ENCODE results near the gene EIF3I.

Gene EIF3I

DNA sequence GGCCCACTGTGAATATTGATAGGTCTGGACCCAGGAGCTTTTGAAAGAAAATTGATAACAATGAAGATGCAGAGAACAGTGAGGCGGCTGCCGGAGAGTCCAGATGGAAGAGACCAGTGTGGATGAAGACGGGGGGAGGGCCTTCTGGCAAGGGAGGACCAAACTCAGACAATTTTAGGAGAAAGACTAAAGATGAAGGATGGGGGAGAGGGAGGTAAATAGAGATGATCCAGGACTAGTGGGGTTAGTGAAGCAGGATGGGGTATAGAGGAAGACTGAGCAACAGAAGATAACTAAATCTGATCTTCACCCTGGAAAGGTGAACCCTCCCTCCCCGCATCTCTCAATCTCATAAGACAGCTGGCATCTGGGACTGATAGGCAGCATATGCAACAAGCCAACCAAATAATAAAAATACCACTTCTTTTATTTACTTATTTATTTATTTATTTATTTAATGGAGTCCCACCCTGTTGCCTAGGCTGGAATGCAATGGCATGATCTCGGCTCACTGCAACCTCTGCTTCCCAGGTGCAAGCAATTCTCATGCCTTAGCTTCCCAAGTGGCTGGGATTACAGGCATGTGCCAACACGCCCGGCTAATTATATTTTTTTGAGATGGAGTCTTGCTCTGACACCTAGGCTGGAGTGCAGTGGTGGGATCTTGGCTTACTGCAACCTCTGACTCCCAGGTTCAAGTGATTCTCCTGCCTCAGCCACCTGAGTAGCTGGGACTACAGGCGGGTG, 10.5 kb downstream of the EIF3I start:
- no peaks in the 10 kb centered on the region for H3K9me3 ChIP-seq (ENCODE audit: control insufficient read depth, insufficient read depth, low read length)
- H3K27ac ChIP-seq (ENCODE audit: low read length): no peak overlapping the region
- DNase-seq (ENCODE audit: low read depth, low spot score): no peak
- WGBS (ENCODE audit: insufficient coverage, insufficient read length): no CpG with 5 or more reads among the region's 8 CpGs
- peaks cover 23% of the 10 kb centered on the region; the same call in 1 of the 2 replicates for H3K36me3 ChIP-seq (ENCODE audit: control insufficient read depth, insufficient read depth, low read length)
- no peaks in the 10 kb centered on the region for H3K27me3 ChIP-seq (ENCODE audit: control insufficient read depth, insufficient read depth, low read length)
- no peak overlapping the region for H3K4me3 ChIP-seq (ENCODE audit: low read length)
- no peaks in the 10 kb centered on the region for H3K4me1 ChIP-seq (ENCODE audit: control insufficient read depth, insufficient read depth, low read length)

- Histone ChIP-seq H3K27me3 (ENCODE audit: control insufficient read depth, insufficient read depth, low read length) (no peaks in the 10 kb centered on the region), H3K9me3 (ENCODE audit: control insufficient read depth, insufficient read depth, low read length) (no peaks in the 10 kb centered on the region), H3K27ac (ENCODE audit: low read length) (no peak overlapping the region), H3K36me3 (ENCODE audit: control insufficient read depth, insufficient read depth, low read length) (peaks cover 12% of the 10 kb centered on the region; the same call in 1 of the 2 replicates), H3K4me1 (ENCODE audit: control insufficient read depth, insufficient read depth, low read length) (no peaks in the 10 kb centered on the region), H3K4me3 (ENCODE audit: low read length) (no peak overlapping the region)
- no peak for DNase-seq (ENCODE audit: low read depth, low spot score)
- WGBS (ENCODE audit: insufficient coverage, insufficient read length): no CpG with 5 or more reads among the region's 7 CpGs
These were observed 12.6 kb downstream of the EIF3I start for GRCh38 chr1:32234792-32235191.

DNA sequence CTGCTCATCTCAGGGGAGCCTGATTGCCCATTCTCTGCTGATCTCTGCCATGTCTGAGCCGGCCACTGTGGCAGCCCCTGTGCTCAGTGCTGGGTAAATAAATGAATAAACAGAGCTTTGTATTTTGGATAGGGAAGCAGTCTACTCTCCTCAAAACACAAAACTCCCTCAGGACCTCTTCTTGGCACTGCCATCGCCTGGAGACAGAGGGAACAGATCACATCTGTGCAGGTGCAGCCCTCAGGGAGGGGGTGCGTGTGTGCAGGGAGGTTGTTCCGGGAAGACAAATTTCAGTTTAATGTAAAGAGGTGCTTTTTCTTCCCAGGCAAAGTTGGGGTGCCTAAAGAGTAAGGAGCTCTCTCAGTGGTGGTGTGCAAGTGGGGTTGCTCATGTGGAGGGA, 17.1 kb downstream of the EIF3I start:
- no peak for DNase-seq (ENCODE audit: low read depth, low spot score)
- no peaks in the 10 kb centered on the region for H3K36me3 ChIP-seq (ENCODE audit: control insufficient read depth, insufficient read depth, low read length)
- peak overlapping the region; percentile 71; the same call in 1 of the 2 replicates for H3K4me3 ChIP-seq (ENCODE audit: low read length)
- no peaks in the 10 kb centered on the region for H3K27me3 ChIP-seq (ENCODE audit: control insufficient read depth, insufficient read depth, low read length)
- H3K27ac ChIP-seq (ENCODE audit: low read length): no peak overlapping the region
- H3K4me1 ChIP-seq (ENCODE audit: control insufficient read depth, insufficient read depth, low read length): no peaks in the 10 kb centered on the region
- no CpG with 5 or more reads among the region's 4 CpGs for whole genome bisulfite sequencing (ENCODE audit: insufficient coverage, insufficient read length)
- no peaks in the 10 kb centered on the region for H3K9me3 ChIP-seq (ENCODE audit: control insufficient read depth, insufficient read depth, low read length)

DNA sequence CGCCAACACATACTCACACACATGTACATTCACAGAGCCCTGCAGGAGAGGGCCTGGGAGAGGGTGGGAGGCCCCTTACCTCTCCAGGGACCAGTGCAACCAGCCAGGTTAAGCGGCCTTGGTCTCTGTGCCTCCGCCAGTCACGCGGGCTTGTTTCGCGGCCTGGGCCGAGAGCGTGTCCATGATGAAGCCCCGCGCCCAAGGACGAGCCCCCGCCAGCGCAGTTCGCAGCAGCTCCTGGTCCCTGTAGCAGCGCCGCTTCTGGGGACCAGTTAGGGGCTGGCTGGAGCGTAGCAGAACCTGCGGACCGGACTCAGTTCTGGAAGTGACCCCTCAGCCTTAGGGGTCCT, 17.6 kb downstream of the EIF3I start:
- WGBS (ENCODE audit: insufficient coverage, insufficient read length): no CpG with 5 or more reads among the region's 20 CpGs
- Histone ChIP-seq H3K36me3 (ENCODE audit: control insufficient read depth, insufficient read depth, low read length) (no peaks in the 10 kb centered on the region), H3K4me1 (ENCODE audit: control insufficient read depth, insufficient read depth, low read length) (no peaks in the 10 kb centered on the region), H3K9me3 (ENCODE audit: control insufficient read depth, insufficient read depth, low read length) (no peaks in the 10 kb centered on the region), H3K4me3 (ENCODE audit: low read length) (peak overlapping the region; percentile 71), H3K27me3 (ENCODE audit: control insufficient read depth, insufficient read depth, low read length) (no peaks in the 10 kb centered on the region), H3K27ac (ENCODE audit: low read length) (no peak overlapping the region)
- DNase-seq (ENCODE audit: low read depth, low spot score): no peak

GRCh38 chr1:32240140-32240951, 18.1 kb downstream of the EIF3I start:
- no peaks in the 10 kb centered on the region for H3K36me3 ChIP-seq (ENCODE audit: control insufficient read depth, insufficient read depth, low read length)
- H3K4me1 ChIP-seq (ENCODE audit: control insufficient read depth, insufficient read depth, low read length): no peaks in the 10 kb centered on the region
- H3K9me3 ChIP-seq (ENCODE audit: control insufficient read depth, insufficient read depth, low read length): no peaks in the 10 kb centered on the region
- no peaks in the 10 kb centered on the region for H3K27me3 ChIP-seq (ENCODE audit: control insufficient read depth, insufficient read depth, low read length)
- H3K27ac ChIP-seq (ENCODE audit: low read length): no peak overlapping the region
- peak; percentile 87 for DNase-seq (ENCODE audit: low read depth, low spot score)
- WGBS (ENCODE audit: insufficient coverage, insufficient read length): no CpG with 5 or more reads among the region's 62 CpGs
- H3K4me3 ChIP-seq (ENCODE audit: low read length): peak overlapping the region; percentile 71

DNA sequence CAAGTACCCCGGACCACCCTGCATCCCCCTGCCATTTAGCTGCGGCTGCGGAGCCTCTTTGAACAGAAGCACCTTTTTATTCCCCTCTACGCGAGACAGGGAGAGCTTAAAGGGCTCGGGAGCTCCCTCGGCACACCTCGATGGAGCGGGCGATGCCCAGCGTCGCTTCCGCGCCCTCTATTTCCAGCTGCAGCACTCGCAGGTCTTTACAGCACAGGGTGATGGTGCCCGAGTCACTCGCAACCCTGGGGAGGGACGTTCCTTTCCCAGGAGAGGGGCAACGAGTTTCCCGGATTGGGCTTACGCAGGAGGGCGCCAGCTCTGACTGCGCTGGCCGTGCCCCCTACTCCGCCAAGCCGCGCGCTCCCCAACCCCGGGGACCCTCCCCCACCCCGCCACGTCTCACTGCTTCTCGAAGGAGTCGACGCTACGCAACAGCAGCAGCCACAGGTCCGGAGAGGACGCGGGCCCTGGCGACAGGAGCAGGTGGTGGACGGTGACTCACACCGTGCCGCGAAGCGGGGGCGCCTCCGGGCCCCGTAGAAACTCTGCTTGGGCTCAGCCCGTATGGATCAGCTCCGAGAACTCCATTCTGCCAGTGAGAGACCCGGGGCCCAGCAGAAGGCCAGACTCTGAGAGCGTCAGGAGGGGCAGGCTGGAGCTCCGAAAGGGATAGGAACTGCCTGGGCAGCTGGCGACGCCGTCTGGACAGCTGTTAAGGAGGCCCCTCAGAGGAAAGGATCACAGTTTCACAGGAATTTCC, 19.0 kb downstream of the EIF3I start:
- WGBS (ENCODE audit: insufficient coverage, insufficient read length): no CpG with 5 or more reads among the region's 55 CpGs
- Histone ChIP-seq H3K9me3 (ENCODE audit: control insufficient read depth, insufficient read depth, low read length) (no peaks in the 10 kb centered on the region), H3K4me1 (ENCODE audit: control insufficient read depth, insufficient read depth, low read length) (no peaks in the 10 kb centered on the region), H3K36me3 (ENCODE audit: control insufficient read depth, insufficient read depth, low read length) (no peaks in the 10 kb centered on the region), H3K27ac (ENCODE audit: low read length) (no peak overlapping the region), H3K4me3 (ENCODE audit: low read length) (peak overlapping the region; percentile 71; the same call in 1 of the 2 replicates), H3K27me3 (ENCODE audit: control insufficient read depth, insufficient read depth, low read length) (no peaks in the 10 kb centered on the region)
- no peak for DNase-seq (ENCODE audit: low read depth, low spot score)

GRCh38 chr1:32242341-32242851, 20.2 kb downstream of the EIF3I start:
- Histone ChIP-seq H3K27me3 (ENCODE audit: control insufficient read depth, insufficient read depth, low read length) (no peaks in the 10 kb centered on the region), H3K4me3 (ENCODE audit: low read length) (no peak overlapping the region), H3K9me3 (ENCODE audit: control insufficient read depth, insufficient read depth, low read length) (no peaks in the 10 kb centered on the region), H3K4me1 (ENCODE audit: control insufficient read depth, insufficient read depth, low read length) (no peaks in the 10 kb centered on the region), H3K27ac (ENCODE audit: low read length) (no peak overlapping the region), H3K36me3 (ENCODE audit: control insufficient read depth, insufficient read depth, low read length) (no peaks in the 10 kb centered on the region)
- no CpG with 5 or more reads among the region's 7 CpGs for WGBS (ENCODE audit: insufficient coverage, insufficient read length)
- DNase-seq (ENCODE audit: low read depth, low spot score): no peak

DNA sequence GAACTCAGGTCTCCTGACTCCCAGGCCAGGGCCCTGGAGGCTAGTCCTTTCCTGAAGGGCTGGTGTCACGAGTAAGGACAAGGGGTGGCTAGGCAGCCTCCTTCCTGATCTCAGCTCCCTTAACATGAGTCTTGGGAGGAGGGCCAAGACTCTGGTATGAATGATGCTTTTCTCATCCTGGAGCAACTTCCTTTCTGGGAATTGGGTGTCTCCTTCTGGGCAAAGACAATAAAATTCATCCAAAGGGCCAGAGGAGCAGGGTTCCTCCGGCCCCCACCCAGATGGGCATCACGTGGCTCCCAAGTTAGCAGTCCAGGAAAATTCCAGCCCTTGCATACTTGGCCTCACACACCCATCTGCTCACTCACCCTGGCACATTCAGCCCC, 24.7 kb downstream of the EIF3I start, which contains the start of gene FAM167B:
Gene FAM167B (plus strand): TSS at position 335 of the 386 bp plus-strand sequence. CDS start 200 bp downstream, outside the sequence.
- no peaks in the 10 kb centered on the region for H3K27me3 ChIP-seq (ENCODE audit: control insufficient read depth, insufficient read depth, low read length)
- no peak within 1 kb of the TSS for H3K4me3 ChIP-seq (ENCODE audit: low read length)
- DNase-seq (ENCODE audit: low read depth, low spot score): no peak
- no peaks in the 10 kb centered on the region for H3K36me3 ChIP-seq (ENCODE audit: control insufficient read depth, insufficient read depth, low read length)
- H3K27ac ChIP-seq (ENCODE audit: low read length): no peak within 1 kb of the TSS
- H3K4me1 ChIP-seq (ENCODE audit: control insufficient read depth, insufficient read depth, low read length): peaks cover 5% of the 10 kb centered on the region; the same call in 1 of the 2 replicates
- no CpG with 5 or more reads among the region's 3 CpGs for WGBS (ENCODE audit: insufficient coverage, insufficient read length)
- no peaks in the 10 kb centered on the region for H3K9me3 ChIP-seq (ENCODE audit: control insufficient read depth, insufficient read depth, low read length)

- no peaks in the 10 kb centered on the region for H3K36me3 ChIP-seq (ENCODE audit: control insufficient read depth, insufficient read depth, low read length)
- no CpG with 5 or more reads among the region's 12 CpGs for WGBS (ENCODE audit: insufficient coverage, insufficient read length)
- H3K27me3 ChIP-seq (ENCODE audit: control insufficient read depth, insufficient read depth, low read length): no peaks in the 10 kb centered on the region
- H3K4me1 ChIP-seq (ENCODE audit: control insufficient read depth, insufficient read depth, low read length): peaks cover 6% of the 10 kb centered on the region; the same call in 1 of the 2 replicates
- H3K9me3 ChIP-seq (ENCODE audit: control insufficient read depth, insufficient read depth, low read length): no peaks in the 10 kb centered on the region
- no peak overlapping the region for H3K4me3 ChIP-seq (ENCODE audit: low read length)
- H3K27ac ChIP-seq (ENCODE audit: low read length): no peak overlapping the region
- no peak for DNase-seq (ENCODE audit: low read depth, low spot score)
These were observed 25.2 kb downstream of the EIF3I start for GRCh38 chr1:32247452-32247851.

All from iPS DF 6.9 (cell line).